A172 (cell line): ENCODE data around the gene CNP. TPM values are rescaled to one million over a fixed set of nuclear protein-coding genes. Genes with fewer than 3 reads are reported as not detected.
A peak's percentile ranks its signal among the peaks of the same experiment; 100 is the strongest.
"Not testable (repeated sequence)": the region's sequence is repeated elsewhere in the genome, so short reads cannot be mapped to it uniquely, and the experiment has no call there.

ENCODE experiments used
- DNase-seq: peaks from one replicate; pipeline ENCODE4 v3.0.0-alpha.2; 2015; ENCODE audit warnings: low spot score
- total RNA-seq: library from RNA; depleted of rRNA; stranded (reverse); fragments of >200 nt; shearing (Covaris generic); gene quantifications from 2 replicates; pipeline ENCODE4 v1.2.3, GENCODE V29; 2014

CNP gene
- total RNA-seq, 1 experiment from 2014 or later = 110 TPM

- DNase-seq = no peak
Measured at GRCh38 chr17:42002792-42003301, 36.3 kb downstream of the CNP start.

- DNase-seq = no peak
Measured at GRCh38 chr17:42005166-42005565, 38.6 kb downstream of the CNP start.

GRCh38 chr17:42009170-42009569 is 42.6 kb downstream of the CNP start:
- no peak for DNase-seq

- DNase-seq = not testable (repeated sequence)
Measured at GRCh38 chr17:42010266-42010680, 43.7 kb downstream of the CNP start.

- peak; percentile 53 for DNase-seq
Measured at GRCh38 chr17:42010898-42011516, 44.4 kb downstream of the CNP start.

GRCh38 chr17:42012363-42012762 is 45.8 kb downstream of the CNP start:
- DNase-seq = not testable (repeated sequence)

- DNase-seq = not testable (repeated sequence)
Measured at GRCh38 chr17:42013740-42014139, 47.1 kb downstream of the CNP start.

- DNase-seq = no peak
Measured at GRCh38 chr17:42016411-42016831, 49.8 kb downstream of the CNP start.

GRCh38 chr17:42016941-42017865 is 50.6 kb downstream of the CNP start, which contains the start of gene DNAJC7:
Gene DNAJC7, minus strand, starts transcription at chr17:42017439. Its CDS starts 23 bp downstream, at chr17:42017416.
- DNase-seq = peak; percentile 88

GRCh38 chr17:42017866-42018200 is 51.2 kb downstream of the CNP start:
- no peak for DNase-seq

GRCh38 chr17:42018339-42018738 is 51.7 kb downstream of the CNP start:
- no peak for DNase-seq

GRCh38 chr17:42018988-42019387 is 52.4 kb downstream of the CNP start:
- DNase-seq = no peak

GRCh38 chr17:42019509-42020404 is 53.2 kb downstream of the CNP start, which contains the start of gene NKIRAS2:
Gene NKIRAS2, plus strand, starts transcription at chr17:42020090. Its CDS starts 1,488 bp downstream, at chr17:42021578.
- peak; percentile 84 for DNase-seq

- DNase-seq = not testable (repeated sequence)
Measured at GRCh38 chr17:42020845-42021244, 54.2 kb downstream of the CNP start.

- no peak for DNase-seq
Measured at GRCh38 chr17:42023524-42024349, 57.1 kb downstream of the CNP start.

- no peak for DNase-seq
Measured at GRCh38 chr17:42025191-42025579, 58.6 kb downstream of the CNP start.

GRCh38 chr17:42025936-42026335 is 59.3 kb downstream of the CNP start:
- no peak for DNase-seq

GRCh38 chr17:42026857-42027589 is 60.4 kb downstream of the CNP start:
- DNase-seq = no peak
